ENCODE data around the gene RXRA.

- TF ChIP-seq CTCF (IDR thresholded peaks at IDR 0.05) (no peak), EZH2 (IDR thresholded peaks at IDR 0.05; ENCODE audit: borderline replicate concordance, insufficient read depth, low read depth, low read length, poor library complexity, severe bottlenecking) (no peak)
Observed at GRCh38 chr9:134469041-134469875, 143.0 kb downstream of the RXRA start.
